Kidney (tissue), 14 donors: Measurements from ENCODE around the gene ABLIM1. TPM values are rescaled to one million over a fixed set of nuclear protein-coding genes. Genes with fewer than 3 reads are reported as not detected.

Experiments used
- DNase-seq, 5 donors: peaks; one replicate each; pipeline ENCODE4 v3.0.0-alpha.2; 2013 to 2020
- FAIRE-seq: peaks from 2 replicates; lab custom pipeline; 2012; peaks lifted over from hg19 to GRCh38; lab: Jason Lieb, UNC
- H3K27ac ChIP-seq, 2 donors: one replicate each; pipeline ENCODE4 v1.7.0; 2013; ENCODE audit warnings: low read depth in 2 of 2, low read length in 2 of 2, inconsistent platforms in 1 of 2
- H3K27me3 ChIP-seq: one replicate; pipeline ENCODE4 v1.7.1; 2013; ENCODE audit warnings: low read length, inconsistent platforms; ENCODE audit not compliant: control insufficient read depth, insufficient read depth
- H3K36me3 ChIP-seq, 3 donors: one replicate each; pipeline versions ENCODE4 v1.7.0 to v1.7.1; 2013; ENCODE audit warnings: low read length in 3 of 3, control low read depth in 1 of 3, inconsistent platforms in 1 of 3; ENCODE audit not compliant: insufficient read depth in 3 of 3, control insufficient read depth in 2 of 3
- H3K4me1 ChIP-seq, 3 donors: one replicate each; pipeline versions ENCODE4 v1.7.0 to v1.7.1; 2013; ENCODE audit warnings: low read length in 3 of 3, inconsistent platforms in 1 of 3, low read depth in 1 of 3; ENCODE audit not compliant: control insufficient read depth in 2 of 3, insufficient read depth in 2 of 3
- H3K4me3 ChIP-seq, 3 donors: one replicate each; pipeline versions ENCODE4 v1.7.0 to v1.8.1; 2013; ENCODE audit warnings: low read length in 3 of 3, control low read depth in 1 of 3, inconsistent platforms in 1 of 3
- H3K9ac ChIP-seq, 3 donors: one replicate each; pipeline versions ENCODE4 v1.7.0 to v1.7.1; 2013; ENCODE audit warnings: low read length in 3 of 3, control low read depth in 1 of 3, inconsistent platforms in 1 of 3
- H3K9me3 ChIP-seq, 3 donors: one replicate each; pipeline versions ENCODE4 v1.7.0 to v1.7.1; 2013; ENCODE audit warnings: low read length in 3 of 3, control low read depth in 1 of 3, inconsistent platforms in 1 of 3; ENCODE audit not compliant: control insufficient read depth in 2 of 3, insufficient read depth in 1 of 3
- intact Hi-C: fragments of 100-400 bp; cut with DNase I; formaldehyde crosslinking; loops from one replicate; pipeline ENCODE4 v1.11.1; 2022
- polyA plus RNA-seq: library from polyadenylated mRNA; stranded (reverse); fragments of 350-450 nt; fragmentation: Illumina TruSeq; extraction: RNeasy Lipid Tissue Mini Kit (QIAGEN cat#74804); gene quantifications from one replicate; pipeline ENCODE4 v1.2.3, GENCODE V29; 2014; ENCODE audit warnings: low read depth, low replicate concordance; ENCODE audit not compliant: insufficient read depth
- total RNA-seq: library from RNA; stranded (reverse); fragmentation: NEBNext Ultra II Directional; extraction: Animal tissue kit (Norgen Biotek cat#: 25700); gene quantifications from one replicate; pipeline ENCODE4 v1.2.1, GENCODE V29; 2021
- TF ChIP-seq, protein P1 (sequence below): IDR thresholded peaks from 3 replicates; pipeline ENCODE4 v1.5.1; 2012; ENCODE audit warnings: mild to moderate bottlenecking, moderate library complexity, borderline replicate concordance; ENCODE audit not compliant: insufficient read depth; ENCODE audit errors: extremely low read depth
- donor health status: control.
- donor health status: control.
- donor health status: control.
- donor health status: control.
- donor health status: control.
- donor health status: DM: yes; HTN: yes; CAD: no.
- donor health status: Normal renal cell carcinoma (clear cell type).

ABLIM1 gene
- total and polyA plus RNA-seq, 2 donors from 2014 or later: 32.3 to 158 TPM

DNA sequence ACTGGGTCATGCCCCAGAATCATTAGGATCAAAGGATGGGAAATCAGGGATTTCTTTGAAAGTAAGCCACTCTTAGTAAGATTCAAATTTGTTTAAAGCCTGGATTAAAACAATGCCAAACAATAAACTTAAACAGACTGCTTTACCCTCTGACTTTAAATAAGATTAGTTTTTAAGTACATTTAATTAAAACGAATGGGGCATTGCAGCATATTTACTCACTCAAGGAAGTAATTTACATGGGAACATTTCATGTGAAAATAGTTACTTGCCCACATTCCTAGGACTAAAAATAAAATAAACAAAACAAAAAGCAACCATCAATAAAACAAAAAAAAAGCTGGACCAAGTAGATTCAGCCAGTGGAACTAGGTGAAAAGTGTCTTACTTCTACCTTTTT lies 7.8 kb downstream of the ABLIM1 start:
- H3K9me3 ChIP-seq: no peaks in the 10 kb centered on the region
- peaks cover 0 to 27% (median 5%) of the 10 kb centered on the region in 3 donors for H3K4me1 ChIP-seq
- TF ChIP-seq, protein P1, sequence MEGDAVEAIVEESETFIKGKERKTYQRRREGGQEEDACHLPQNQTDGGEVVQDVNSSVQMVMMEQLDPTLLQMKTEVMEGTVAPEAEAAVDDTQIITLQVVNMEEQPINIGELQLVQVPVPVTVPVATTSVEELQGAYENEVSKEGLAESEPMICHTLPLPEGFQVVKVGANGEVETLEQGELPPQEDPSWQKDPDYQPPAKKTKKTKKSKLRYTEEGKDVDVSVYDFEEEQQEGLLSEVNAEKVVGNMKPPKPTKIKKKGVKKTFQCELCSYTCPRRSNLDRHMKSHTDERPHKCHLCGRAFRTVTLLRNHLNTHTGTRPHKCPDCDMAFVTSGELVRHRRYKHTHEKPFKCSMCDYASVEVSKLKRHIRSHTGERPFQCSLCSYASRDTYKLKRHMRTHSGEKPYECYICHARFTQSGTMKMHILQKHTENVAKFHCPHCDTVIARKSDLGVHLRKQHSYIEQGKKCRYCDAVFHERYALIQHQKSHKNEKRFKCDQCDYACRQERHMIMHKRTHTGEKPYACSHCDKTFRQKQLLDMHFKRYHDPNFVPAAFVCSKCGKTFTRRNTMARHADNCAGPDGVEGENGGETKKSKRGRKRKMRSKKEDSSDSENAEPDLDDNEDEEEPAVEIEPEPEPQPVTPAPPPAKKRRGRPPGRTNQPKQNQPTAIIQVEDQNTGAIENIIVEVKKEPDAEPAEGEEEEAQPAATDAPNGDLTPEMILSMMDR: no peak
- peak overlapping the region; percentile 53 to 57 for H3K27ac ChIP-seq
- no peak overlapping the region for H3K9ac ChIP-seq
- no peaks in the 10 kb centered on the region for H3K36me3 ChIP-seq
- H3K27me3 ChIP-seq: no peaks in the 10 kb centered on the region
- DNase-seq: no peak
- H3K4me3 ChIP-seq: no peak overlapping the region
- intact Hi-C loops: no loop called here
- FAIRE-seq: peak; percentile 32

DNA sequence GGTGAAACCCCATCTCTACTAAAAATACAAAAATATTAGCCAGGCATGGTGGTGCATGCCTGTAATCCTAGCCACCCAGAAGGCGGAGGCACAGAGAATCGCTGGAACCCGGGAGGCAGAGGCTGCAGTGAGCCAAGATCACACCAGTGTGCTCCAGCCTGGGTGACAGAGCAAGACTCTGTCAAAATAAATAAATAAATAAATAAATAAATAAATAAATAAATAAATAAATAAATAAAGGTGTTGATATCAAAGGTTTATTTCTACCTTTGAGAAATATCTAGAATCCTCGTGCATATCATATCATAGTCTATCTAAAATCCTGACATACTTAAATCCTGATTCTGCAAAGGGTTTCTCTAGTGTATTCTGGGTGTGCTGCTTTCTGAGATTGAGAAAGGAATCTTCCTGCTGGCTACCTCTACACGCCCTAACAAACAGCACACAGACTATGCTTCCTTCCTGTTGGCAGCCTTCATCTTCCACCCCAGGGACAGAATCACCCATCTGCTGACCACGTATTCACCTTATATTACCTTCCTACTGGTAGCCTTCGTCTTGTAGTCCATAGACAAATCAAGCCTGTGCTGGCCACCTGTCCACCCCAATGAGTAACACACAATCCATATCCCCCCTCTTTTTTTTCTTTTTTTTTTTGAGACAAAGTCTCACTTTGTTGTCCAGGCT lies 8.7 kb downstream of the ABLIM1 start:
- H3K4me1 ChIP-seq: peaks cover 0 to 31% (median 5%) of the 10 kb centered on the region in 3 donors
- intact Hi-C loops: no loop called here
- peak overlapping the region in 1 of 2 donors; percentile 57 for H3K27ac ChIP-seq
- TF ChIP-seq, protein P1: no peak
- no peaks in the 10 kb centered on the region for H3K36me3 ChIP-seq
- H3K9ac ChIP-seq: no peak overlapping the region
- no peaks in the 10 kb centered on the region for H3K27me3 ChIP-seq
- H3K4me3 ChIP-seq: no peak overlapping the region
- DNase-seq (no peak), FAIRE-seq (no peak)
- H3K9me3 ChIP-seq: no peaks in the 10 kb centered on the region

DNA sequence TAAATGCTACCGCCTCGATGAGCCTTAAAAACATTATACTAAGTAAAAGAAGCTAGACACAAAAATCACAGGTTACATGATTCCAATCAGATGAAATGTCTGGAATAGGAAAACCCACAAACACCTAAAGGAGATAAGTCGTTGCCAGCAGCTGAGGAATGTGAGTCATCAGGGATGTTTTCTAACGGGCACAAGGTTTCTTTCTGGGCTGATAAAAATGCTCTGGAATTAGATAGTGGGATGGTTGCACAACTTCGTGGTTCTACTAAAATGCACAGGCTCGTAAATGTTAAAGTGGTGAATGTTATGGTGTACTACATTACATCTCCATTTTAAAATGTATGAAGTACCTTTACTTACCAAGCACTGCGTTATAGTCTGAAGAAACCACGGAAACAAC lies 9.7 kb downstream of the ABLIM1 start:
- H3K4me3 ChIP-seq: no peak overlapping the region
- H3K9me3 ChIP-seq: no peaks in the 10 kb centered on the region
- TF ChIP-seq, protein P1: no peak
- H3K36me3 ChIP-seq: no peaks in the 10 kb centered on the region
- H3K27me3 ChIP-seq: no peaks in the 10 kb centered on the region
- FAIRE-seq (no peak), DNase-seq (no peak)
- H3K9ac ChIP-seq: no peak overlapping the region
- intact Hi-C loops: no loop called here
- peaks cover 0 to 30% (median 3%) of the 10 kb centered on the region in 3 donors for H3K4me1 ChIP-seq
- no peak overlapping the region for H3K27ac ChIP-seq
